ENCODE data around the gene CRIM1.

DNA sequence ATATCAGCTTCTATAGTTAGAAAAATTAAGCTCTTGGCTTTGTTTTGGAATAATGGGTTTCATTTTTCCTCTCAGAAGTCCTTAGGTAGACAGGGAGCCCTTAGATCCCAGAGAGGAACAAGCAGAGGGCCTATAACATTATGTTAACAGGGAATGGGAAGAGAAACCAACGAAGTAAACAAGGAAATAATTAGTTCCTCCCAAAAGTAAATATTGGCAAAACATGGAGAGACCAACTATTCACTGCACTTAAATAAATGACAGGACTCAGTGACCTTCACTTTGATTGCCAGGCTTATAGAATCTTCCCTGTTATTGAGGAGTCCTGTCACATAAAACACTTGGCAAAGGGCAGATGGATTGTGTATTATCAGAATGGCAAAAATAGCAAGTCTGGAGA is 5.3 kb downstream of the CRIM1 start:
- TF ChIP-seq CTCF (IDR thresholded peaks at IDR 0.05 in 4 of 5, conservative IDR thresholded peaks at IDR 0.05 in 1 of 5) (no peak), POLR2A (IDR thresholded peaks at IDR 0.05) (no peak)
